ENCODE data around the gene PKP1.

The PKP1 gene

GRCh38 chr1:201326710-201327109 lies 43.4 kb downstream of the PKP1 start:
- TF ChIP-seq, protein P1, sequence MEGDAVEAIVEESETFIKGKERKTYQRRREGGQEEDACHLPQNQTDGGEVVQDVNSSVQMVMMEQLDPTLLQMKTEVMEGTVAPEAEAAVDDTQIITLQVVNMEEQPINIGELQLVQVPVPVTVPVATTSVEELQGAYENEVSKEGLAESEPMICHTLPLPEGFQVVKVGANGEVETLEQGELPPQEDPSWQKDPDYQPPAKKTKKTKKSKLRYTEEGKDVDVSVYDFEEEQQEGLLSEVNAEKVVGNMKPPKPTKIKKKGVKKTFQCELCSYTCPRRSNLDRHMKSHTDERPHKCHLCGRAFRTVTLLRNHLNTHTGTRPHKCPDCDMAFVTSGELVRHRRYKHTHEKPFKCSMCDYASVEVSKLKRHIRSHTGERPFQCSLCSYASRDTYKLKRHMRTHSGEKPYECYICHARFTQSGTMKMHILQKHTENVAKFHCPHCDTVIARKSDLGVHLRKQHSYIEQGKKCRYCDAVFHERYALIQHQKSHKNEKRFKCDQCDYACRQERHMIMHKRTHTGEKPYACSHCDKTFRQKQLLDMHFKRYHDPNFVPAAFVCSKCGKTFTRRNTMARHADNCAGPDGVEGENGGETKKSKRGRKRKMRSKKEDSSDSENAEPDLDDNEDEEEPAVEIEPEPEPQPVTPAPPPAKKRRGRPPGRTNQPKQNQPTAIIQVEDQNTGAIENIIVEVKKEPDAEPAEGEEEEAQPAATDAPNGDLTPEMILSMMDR (conservative IDR thresholded peaks at IDR 0.05; ENCODE audit: low read depth, low read length) = no peak
- DNase-seq (ENCODE audit: low read depth) = no peak
- no peak overlapping the region for H3K4me3 ChIP-seq (ENCODE audit: low read length)

DNA sequence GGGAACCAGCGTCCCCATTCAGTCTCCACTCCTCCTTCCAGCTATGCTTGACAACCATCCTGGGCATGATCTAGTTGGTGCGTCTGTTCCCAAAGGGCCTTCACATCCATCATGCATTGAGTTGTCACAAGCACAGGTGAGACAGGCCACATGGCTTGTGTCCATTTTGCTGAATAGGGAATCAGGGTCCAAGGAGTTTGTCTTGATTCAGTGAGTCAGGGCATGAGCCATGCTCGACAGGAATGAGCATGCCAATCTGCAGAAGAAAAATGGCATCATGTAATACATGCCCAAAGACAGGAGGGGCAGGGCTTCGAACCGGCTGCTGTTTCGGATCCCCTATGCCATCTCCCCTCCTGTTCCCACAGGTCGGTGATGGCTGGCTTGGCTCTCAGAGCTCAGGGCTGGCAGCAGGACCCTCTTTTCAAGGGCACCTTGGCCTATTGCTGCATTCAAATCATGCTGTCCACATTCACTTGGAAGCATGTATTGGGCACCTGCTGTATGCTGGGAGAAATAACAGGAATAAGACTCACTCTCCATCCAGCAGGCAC lies 44.5 kb downstream of the PKP1 start:
- no peak overlapping the region for H3K4me3 ChIP-seq (ENCODE audit: low read length)
- TF ChIP-seq, protein P1 (conservative IDR thresholded peaks at IDR 0.05; ENCODE audit: low read depth, low read length) = no peak
- DNase-seq (ENCODE audit: low read depth) = no peak

GRCh38 chr1:201328576-201328975 lies 45.3 kb downstream of the PKP1 start:
- no peak for DNase-seq (ENCODE audit: low read depth)
- TF ChIP-seq, protein P1 (conservative IDR thresholded peaks at IDR 0.05; ENCODE audit: low read depth, low read length) = no peak
- H3K4me3 ChIP-seq (ENCODE audit: low read length) = no peak overlapping the region

DNA sequence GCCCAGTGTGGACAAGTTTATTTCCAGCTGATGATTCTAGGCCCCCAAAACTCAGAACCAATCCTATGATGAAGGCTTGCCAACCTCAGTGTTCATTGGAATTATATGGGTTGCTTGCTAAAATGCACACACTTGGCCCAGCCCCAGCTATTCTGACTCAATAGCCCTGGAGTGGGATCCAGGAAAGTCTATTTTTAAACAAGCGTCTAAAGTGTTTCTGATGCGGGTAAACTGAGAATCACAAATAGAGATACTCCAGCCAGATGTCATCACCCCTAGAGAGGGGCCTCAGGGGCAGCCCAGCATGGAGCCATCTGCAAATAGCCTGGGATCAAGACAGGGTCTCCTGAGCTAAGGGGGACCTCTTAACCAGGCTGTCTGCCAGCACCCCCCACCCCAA lies 46.0 kb downstream of the PKP1 start:
- TF ChIP-seq, protein P1 (conservative IDR thresholded peaks at IDR 0.05; ENCODE audit: low read depth, low read length) = no peak
- H3K4me3 ChIP-seq (ENCODE audit: low read length) = no peak overlapping the region
- DNase-seq (ENCODE audit: low read depth) = no peak

DNA sequence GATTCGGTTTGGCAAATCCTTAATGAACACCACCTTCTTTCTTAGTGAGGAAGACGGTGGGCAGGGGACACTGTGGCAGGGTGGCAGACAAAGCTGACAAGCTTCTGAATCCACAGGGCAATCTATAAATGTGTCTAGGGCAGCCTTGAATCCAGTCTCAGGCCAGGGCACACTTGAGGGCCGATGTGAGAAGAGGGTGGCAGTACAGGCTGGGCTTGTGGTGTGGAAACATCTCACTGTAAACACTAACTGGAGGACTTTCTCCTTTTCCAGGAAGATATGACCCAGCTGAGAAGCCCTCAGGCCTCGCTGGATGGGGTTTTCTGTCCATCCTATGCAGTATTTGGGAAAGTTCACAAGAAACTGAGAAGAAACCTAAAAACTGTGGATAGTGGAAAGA lies 46.5 kb downstream of the PKP1 start:
- TF ChIP-seq, protein P1 (conservative IDR thresholded peaks at IDR 0.05; ENCODE audit: low read depth, low read length) = no peak
- DNase-seq (ENCODE audit: low read depth) = no peak
- no peak overlapping the region for H3K4me3 ChIP-seq (ENCODE audit: low read length)

DNA sequence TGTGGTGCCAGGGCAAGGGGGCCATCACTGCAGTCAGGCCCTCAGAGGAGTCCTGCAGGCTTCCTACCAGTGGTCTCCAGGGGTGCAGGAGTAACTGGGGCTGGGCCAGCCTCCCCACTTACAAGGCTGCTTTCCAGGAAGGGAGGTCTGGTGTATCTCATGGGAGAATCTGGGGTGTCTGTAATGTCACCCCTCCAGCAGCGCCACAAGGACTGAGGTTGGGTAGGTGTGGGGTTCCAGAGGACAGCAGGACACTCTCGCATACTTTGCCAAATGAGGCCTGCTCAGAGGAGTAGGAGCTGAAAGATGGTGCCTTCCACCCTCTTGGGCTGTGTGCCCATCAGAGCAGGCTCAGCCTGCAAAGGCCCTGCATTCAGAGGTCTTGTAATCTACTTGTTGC lies 47.2 kb downstream of the PKP1 start:
- no peak overlapping the region for H3K4me3 ChIP-seq (ENCODE audit: low read length)
- DNase-seq (ENCODE audit: low read depth) = no peak
- TF ChIP-seq, protein P1 (conservative IDR thresholded peaks at IDR 0.05; ENCODE audit: low read depth, low read length) = no peak

DNA sequence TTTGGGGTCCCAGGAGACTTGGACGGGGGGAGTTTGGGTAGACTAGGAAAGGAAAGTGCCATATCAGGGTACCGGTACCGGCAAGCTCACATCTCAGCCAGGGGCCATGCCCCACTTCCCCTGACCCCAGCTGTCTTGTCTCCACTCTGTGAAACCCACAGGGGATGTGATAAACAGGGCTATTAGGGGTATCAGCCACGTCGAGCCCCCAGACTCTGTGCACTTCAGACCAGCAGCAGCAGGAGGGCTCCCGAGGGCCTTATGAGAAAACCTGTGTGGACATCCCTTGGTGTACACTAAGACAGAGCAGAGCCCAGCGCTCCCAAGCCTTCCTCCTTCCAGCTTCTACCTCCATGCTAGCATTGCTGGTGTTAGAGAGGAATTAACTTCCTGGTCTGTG lies 47.9 kb downstream of the PKP1 start:
- TF ChIP-seq, protein P1 (conservative IDR thresholded peaks at IDR 0.05; ENCODE audit: low read depth, low read length) = no peak
- DNase-seq (ENCODE audit: low read depth) = no peak
- no peak overlapping the region for H3K4me3 ChIP-seq (ENCODE audit: low read length)

Data from retinal pigment epithelial cell (primary cell).